ENCODE data around the gene IFI27L1.
A peak's percentile ranks its signal among the peaks of the same experiment; 100 is the strongest.

IFI27L1 gene

GRCh38 chr14:94077111-94077821 lies 3.8 kb upstream of the IFI27L1 start:
- Histone ChIP-seq H3K4me2 (ENCODE audit: low read length) (no peak overlapping the region), H3K27ac (ENCODE audit: low read length) (no peak overlapping the region), H3K36me3 (replicated peaks; ENCODE audit: low read depth, low read length) (peaks cover 60% of the 10 kb centered on the region), H3K79me2 (ENCODE audit: low read length) (peaks cover 94% of the 10 kb centered on the region), H3K9ac (ENCODE audit: low read length) (no peak overlapping the region), H3K4me1 (ENCODE audit: low read length) (peaks cover 16% of the 10 kb centered on the region), H3K27me3 (ENCODE audit: low read depth, low read length) (no peaks in the 10 kb centered on the region), H3K9me3 (ENCODE audit: insufficient read depth, low read length) (peaks cover 23% of the 10 kb centered on the region), H3K4me3 (ENCODE audit: low read length) (no peak overlapping the region), H2AFZ (ENCODE audit: low read depth, low read length) (no peak overlapping the region), H4K20me1 (ENCODE audit: insufficient read depth, low read length) (peaks cover 40% of the 10 kb centered on the region)
- TF ChIP-seq CTCF (IDR thresholded peaks at IDR 0.05; ENCODE audit: low read depth, low read length) (no peak), EZH2phosphoT487 (IDR thresholded peaks at IDR 0.05; ENCODE audit: low read depth) (no peak)

GRCh38 chr14:94077823-94078222 lies 3.3 kb upstream of the IFI27L1 start:
- peaks cover 23% of the 10 kb centered on the region for H3K9me3 ChIP-seq (ENCODE audit: insufficient read depth, low read length)
- H3K36me3 ChIP-seq (replicated peaks; ENCODE audit: low read depth, low read length): peaks cover 61% of the 10 kb centered on the region
- H3K4me2 ChIP-seq (ENCODE audit: low read length): no peak overlapping the region
- no peak for TF ChIP-seq CTCF (IDR thresholded peaks at IDR 0.05; ENCODE audit: low read depth, low read length)
- no peak for TF ChIP-seq EZH2phosphoT487 (IDR thresholded peaks at IDR 0.05; ENCODE audit: low read depth)
- no peak overlapping the region for H3K4me3 ChIP-seq (ENCODE audit: low read length)
- peaks cover 88% of the 10 kb centered on the region for H3K79me2 ChIP-seq (ENCODE audit: low read length)
- no peak overlapping the region for H3K9ac ChIP-seq (ENCODE audit: low read length)
- H2AFZ ChIP-seq (ENCODE audit: low read depth, low read length): no peak overlapping the region
- H3K27ac ChIP-seq (ENCODE audit: low read length): no peak overlapping the region
- H4K20me1 ChIP-seq (ENCODE audit: insufficient read depth, low read length): peaks cover 40% of the 10 kb centered on the region
- peaks cover 16% of the 10 kb centered on the region for H3K4me1 ChIP-seq (ENCODE audit: low read length)
- no peaks in the 10 kb centered on the region for H3K27me3 ChIP-seq (ENCODE audit: low read depth, low read length)

GRCh38 chr14:94079891-94080620 lies 1.1 kb upstream of the IFI27L1 start:
- peaks cover 37% of the 10 kb centered on the region for H4K20me1 ChIP-seq (ENCODE audit: insufficient read depth, low read length)
- H3K4me1 ChIP-seq (ENCODE audit: low read length): peaks cover 16% of the 10 kb centered on the region
- peaks cover 47% of the 10 kb centered on the region for H3K36me3 ChIP-seq (replicated peaks; ENCODE audit: low read depth, low read length)
- TF ChIP-seq CTCF (IDR thresholded peaks at IDR 0.05; ENCODE audit: low read depth, low read length) (no peak), EZH2phosphoT487 (IDR thresholded peaks at IDR 0.05; ENCODE audit: low read depth) (no peak)
- peaks cover 66% of the 10 kb centered on the region for H3K79me2 ChIP-seq (ENCODE audit: low read length)
- H3K4me3 ChIP-seq (ENCODE audit: low read length): peak overlapping the region; percentile 86
- no peaks in the 10 kb centered on the region for H3K27me3 ChIP-seq (ENCODE audit: low read depth, low read length)
- H3K9me3 ChIP-seq (ENCODE audit: insufficient read depth, low read length): peaks cover 15% of the 10 kb centered on the region
- no peak overlapping the region for H2AFZ ChIP-seq (ENCODE audit: low read depth, low read length)
- H3K27ac ChIP-seq (ENCODE audit: low read length): peak overlapping the region; percentile 54
- peak overlapping the region; percentile 92 for H3K9ac ChIP-seq (ENCODE audit: low read length)
- H3K4me2 ChIP-seq (ENCODE audit: low read length): peak overlapping the region; percentile 98

GRCh38 chr14:94081386-94081820 lies 293 bp downstream of the IFI27L1 start:
- TF ChIP-seq EZH2phosphoT487 (IDR thresholded peaks at IDR 0.05; ENCODE audit: low read depth) (no peak), CTCF (IDR thresholded peaks at IDR 0.05; ENCODE audit: low read depth, low read length) (no peak)
- peak overlapping the region; percentile 78 for H3K4me2 ChIP-seq (ENCODE audit: low read length)
- H2AFZ ChIP-seq (ENCODE audit: low read depth, low read length): peak overlapping the region; percentile 67
- H3K9me3 ChIP-seq (ENCODE audit: insufficient read depth, low read length): 0 out of 2 replicates have a peak, but pooled peaks cover 4% of the 10 kb centered on the region
- H3K4me3 ChIP-seq (ENCODE audit: low read length): peak overlapping the region; percentile 86
- H3K27ac ChIP-seq (ENCODE audit: low read length): no peak overlapping the region
- H3K79me2 ChIP-seq (ENCODE audit: low read length): peaks cover 52% of the 10 kb centered on the region
- no peaks in the 10 kb centered on the region for H3K27me3 ChIP-seq (ENCODE audit: low read depth, low read length)
- peaks cover 16% of the 10 kb centered on the region for H3K4me1 ChIP-seq (ENCODE audit: low read length)
- peaks cover 32% of the 10 kb centered on the region for H4K20me1 ChIP-seq (ENCODE audit: insufficient read depth, low read length)
- peak overlapping the region; percentile 92 for H3K9ac ChIP-seq (ENCODE audit: low read length)
- peaks cover 34% of the 10 kb centered on the region for H3K36me3 ChIP-seq (replicated peaks; ENCODE audit: low read depth, low read length)
